HG02840 (cell line): ENCODE data around the gene NPAS1.
"Not testable (repeated sequence)": the region's sequence is repeated elsewhere in the genome, so short reads cannot be mapped to it uniquely, and the experiment has no call there.

Experiments
- ATAC-seq: cut with Tn5 transposase; IDR thresholded peaks from one replicate; pipeline ENCODE4 v1.9.1; 2021; ENCODE audit warnings: mild to moderate bottlenecking, moderate library complexity, moderate number of reproducible peaks; ENCODE audit not compliant: unreplicated experiment, low FRiP score

Gene NPAS1

GRCh38 chr19:47044946-47045866 lies 25.6 kb downstream of the NPAS1 start:
- ATAC-seq: no peak

DNA sequence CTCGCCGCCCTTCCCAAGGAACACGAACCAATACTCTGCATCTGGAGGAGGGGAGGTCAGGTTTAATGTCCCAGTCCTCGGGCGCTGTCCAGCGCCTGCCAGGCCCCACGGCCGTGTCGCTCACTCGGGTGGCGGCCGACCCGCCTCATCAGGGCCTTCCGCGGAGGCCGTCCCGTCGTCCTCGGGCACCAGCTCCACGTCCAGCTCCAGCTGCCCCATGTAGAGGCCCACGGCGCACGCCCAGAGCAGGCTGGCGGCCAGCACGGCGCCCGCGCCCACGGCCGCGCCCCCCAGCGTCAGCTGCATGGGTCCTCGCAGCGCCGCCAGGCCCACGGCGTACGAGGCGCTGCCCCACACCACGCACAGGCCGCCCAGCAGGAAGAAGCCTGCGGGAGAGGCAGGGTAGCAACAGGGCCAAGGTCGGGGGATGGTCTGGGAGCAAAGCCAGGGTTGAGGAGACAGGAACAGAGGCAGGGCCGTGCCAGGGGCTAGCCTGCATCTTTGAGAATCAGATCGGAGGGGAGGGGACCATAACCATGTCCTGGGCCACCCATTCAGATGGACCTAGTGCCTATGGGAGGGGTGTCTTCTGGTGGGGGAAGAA lies 26.3 kb downstream of the NPAS1 start:
- no peak for ATAC-seq

DNA sequence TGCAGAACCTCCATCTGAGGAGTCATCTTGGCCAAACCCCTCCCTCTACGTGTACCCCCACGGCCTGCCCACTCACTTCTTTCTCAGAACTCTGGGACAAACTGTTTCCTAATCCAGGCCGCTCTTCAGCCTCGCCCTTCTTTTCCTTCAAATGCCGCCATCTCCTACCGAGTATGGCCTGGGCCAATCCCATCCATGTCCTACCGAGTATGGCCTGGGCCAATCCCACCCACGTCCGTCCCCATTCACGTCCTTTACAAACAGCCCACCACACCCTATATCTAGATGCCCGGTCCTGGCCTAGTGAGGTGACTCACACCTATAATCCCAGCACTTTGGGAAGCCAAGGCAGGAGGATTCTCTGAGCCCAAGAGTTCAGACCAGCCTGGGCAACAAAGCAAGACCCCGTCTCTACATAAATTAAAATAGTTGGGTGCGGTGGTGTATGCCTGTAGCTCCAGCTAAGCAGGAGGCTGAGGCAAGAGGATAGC lies 27.7 kb downstream of the NPAS1 start:
- no peak for ATAC-seq

DNA sequence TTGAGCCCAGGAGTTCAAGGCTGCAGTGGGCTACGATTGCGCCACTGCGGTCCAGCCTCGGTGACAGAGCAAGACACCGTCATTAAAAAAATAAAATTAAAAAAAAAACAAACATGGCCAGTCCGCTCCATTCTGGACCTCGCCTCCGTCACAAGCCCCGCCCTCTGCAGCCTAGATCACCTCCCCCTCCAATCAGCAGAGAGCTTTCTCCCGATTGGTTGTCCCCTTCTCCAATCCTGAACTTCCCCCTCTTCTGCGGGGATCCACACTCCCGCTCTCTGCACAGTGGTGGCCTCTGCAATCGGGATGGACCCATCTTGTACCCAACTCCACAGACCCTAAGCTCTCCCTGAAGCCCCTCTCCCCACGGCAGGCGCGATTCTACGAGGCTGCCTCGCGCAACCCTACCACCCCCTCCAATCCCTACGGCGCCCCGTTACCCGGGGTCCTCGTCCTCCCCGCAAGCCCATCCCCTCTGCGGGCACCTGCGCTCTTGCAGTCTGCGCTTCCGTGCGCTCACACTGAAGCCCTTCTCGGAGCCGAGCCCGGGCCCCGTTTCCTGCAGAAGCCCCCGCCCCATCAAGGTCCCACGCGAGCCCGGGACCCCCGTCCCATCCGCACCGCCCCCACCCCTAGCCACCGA lies 28.2 kb downstream of the NPAS1 start:
- peak; percentile 36 for ATAC-seq

- ATAC-seq: no peak
Observed at GRCh38 chr19:47049307-47049700, 29.7 kb downstream of the NPAS1 start.

- not testable (repeated sequence) for ATAC-seq
Observed at GRCh38 chr19:47050562-47050961, 30.9 kb downstream of the NPAS1 start.

GRCh38 chr19:47056411-47056810 lies 36.8 kb downstream of the NPAS1 start:
- no peak for ATAC-seq

DNA sequence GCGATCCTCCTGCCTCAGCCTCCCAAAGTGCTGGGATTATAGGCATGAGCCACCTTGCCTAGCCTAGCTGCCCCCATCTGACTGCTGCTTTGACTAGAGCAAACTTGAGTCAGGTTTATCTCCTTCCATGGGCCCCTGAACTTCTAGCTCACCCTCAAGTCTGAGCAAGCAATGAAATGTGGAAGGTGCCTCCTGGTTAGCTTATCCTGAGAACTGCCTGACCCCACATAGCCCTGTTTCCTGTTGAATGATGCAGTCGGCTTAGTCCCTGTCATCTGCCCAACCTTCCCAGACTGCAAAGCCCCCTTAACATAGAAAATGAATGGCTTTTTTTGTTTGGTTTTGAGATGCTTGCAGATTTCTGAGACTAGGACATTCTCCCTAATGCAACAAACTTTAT lies 37.7 kb downstream of the NPAS1 start:
- no peak for ATAC-seq

DNA sequence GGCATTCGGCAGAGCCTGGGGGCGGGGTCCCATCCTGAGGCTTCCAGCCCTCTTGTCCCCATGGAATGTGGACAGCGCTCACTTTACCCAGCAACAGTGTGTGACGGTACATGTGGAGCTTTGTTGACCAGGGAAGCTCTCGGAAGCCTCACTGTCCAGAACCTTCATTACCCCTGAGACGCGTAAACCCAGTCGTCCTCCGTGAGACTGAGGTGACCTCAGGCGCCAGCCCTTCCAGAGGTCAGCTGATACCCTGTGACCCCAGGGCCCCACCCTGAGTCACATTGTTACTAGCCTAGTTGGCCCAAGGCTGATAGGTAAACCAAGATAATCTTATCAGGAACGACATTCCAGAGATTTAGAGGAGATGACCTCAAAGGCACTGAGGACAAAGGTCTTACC lies 39.0 kb downstream of the NPAS1 start:
- no peak for ATAC-seq

DNA sequence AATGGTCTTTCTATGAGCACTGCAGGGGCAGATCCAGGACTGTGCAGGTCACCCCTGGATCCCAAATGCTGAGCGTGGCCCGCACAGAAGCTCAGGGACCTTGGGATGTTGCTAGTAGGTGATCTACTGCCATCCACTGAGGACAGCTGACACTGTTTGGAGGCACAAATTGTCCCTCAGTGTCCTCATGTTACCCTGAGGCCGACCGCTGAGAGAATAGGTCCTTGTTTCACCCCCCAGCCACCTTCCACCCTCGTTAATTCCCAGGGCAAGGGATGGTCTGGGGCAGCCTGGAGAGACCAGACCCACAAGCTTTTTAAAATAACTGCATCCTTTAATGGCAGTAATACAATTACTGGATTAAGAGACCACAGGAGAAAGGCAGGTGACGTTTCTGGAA lies 44.2 kb downstream of the NPAS1 start:
- ATAC-seq: no peak

GRCh38 chr19:47065242-47065641 lies 45.6 kb downstream of the NPAS1 start:
- ATAC-seq: no peak

DNA sequence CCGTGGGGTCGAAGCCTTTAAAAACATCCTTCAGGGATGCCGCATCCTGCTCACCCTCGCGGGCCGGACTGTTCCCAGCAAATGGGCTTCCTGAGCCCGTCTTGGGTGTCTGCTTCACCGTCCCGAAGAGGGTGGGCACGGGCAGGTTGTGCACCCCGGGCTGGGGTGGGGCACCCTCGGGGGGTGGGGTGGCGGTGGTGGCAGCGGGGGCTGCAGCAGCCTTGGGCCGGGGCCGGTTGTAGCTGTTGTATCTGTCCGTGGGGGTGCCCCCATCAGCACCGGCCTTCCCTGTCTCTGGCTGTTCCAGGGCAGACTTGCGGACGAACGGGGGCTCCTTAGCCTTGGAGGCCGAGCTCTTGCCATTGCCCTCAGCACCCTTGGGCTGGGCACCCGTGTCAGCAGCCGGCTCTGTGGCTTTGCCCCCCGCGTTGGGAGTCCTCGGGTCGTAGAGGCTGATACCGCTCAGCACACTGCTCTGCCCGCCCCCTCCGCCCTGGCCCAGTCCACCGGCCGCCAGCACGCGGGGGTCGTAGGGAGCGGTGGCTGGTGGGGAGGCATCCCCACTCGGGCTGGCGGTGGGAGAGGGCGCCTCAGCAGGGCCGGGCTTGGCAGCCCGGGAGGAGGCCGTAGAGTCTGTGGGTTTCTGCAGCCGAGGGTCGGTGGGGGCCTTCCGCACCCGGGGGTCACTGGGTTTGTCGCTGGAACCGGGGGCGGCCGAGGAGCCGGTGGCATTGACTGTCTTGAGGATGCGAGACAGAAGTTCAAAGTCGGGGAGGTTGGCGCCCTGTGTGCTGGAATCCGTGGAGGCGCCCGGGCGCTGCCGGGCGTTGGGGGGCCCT lies 47.0 kb downstream of the NPAS1 start:
- ATAC-seq: no peak

- no peak for ATAC-seq
Observed at GRCh38 chr19:47067215-47067847, 47.7 kb downstream of the NPAS1 start.

GRCh38 chr19:47068246-47068645 lies 48.6 kb downstream of the NPAS1 start:
- no peak for ATAC-seq

DNA sequence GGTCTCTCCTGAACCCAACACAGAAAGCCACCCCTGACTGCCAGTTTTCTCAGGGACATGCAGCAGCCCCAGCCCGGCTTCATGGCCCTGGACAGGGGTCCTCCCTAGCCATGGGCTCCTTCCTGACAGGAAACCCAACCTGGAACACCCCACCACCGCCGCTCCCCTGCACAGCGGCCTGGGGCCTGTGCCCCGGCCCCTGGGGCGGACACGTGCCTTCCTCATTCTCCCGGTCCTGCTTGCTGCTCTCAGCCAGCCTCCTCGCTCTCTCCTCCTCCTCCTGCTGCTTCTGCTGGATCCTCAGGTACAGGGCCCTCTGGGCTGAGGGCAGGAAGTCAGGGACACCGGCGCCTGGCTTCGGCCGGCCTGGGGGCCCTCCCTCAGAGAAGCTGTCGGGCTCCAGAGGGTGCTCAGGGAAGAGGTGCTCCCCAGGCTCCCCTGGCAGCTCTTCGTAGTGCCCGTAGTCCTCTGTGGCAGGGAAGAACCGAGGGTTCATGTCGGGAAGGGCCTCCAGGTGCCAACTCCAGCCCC lies 49.3 kb downstream of the NPAS1 start:
- ATAC-seq: no peak

- no peak for ATAC-seq
Observed at GRCh38 chr19:47069795-47070194, 50.2 kb downstream of the NPAS1 start.

GRCh38 chr19:47070756-47071155 lies 51.1 kb downstream of the NPAS1 start:
- no peak for ATAC-seq

DNA sequence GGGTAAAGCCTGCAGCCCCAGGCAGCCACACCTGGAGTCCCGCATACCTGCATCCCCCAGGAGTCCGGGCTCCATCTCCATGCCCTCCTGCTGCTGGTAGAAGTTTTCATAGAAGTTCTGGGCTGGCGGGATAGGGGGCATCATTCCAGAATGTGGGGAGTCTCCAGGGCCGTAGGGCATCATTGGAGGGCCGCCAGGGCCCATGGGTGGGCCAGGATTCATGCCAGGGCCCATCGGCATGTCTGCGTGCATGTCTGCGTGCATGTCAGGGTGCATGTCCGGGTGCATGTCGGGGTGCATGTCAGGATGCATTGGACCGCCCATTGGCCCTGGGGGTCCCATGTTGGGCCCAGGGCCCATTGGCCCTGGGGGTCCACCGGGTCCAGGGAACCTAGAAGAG lies 52.1 kb downstream of the NPAS1 start:
- ATAC-seq: no peak

DNA sequence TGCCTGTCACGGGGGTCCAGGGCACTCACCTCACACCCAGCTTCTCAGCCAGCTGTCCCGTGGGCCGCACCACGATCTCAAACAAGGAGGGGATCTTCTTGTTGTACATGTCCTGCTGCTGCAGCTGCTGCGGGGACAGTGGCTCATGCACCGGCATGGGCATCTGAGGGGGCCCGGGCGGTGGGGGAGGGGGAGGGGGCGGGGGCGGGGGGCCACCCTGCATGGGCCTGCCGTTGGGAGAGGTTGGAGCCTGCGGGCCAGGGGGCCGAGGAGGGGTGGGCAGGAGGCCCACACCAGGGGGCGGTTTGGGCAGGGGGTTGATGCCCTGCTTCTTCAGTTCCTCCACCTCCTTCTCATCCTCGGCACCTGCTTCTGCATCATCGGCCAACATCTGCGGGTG lies 52.7 kb downstream of the NPAS1 start:
- ATAC-seq: no peak

- no peak for ATAC-seq
Observed at GRCh38 chr19:47073574-47073973, 53.9 kb downstream of the NPAS1 start.
